ENCODE results near the gene CASP8. TPM values are rescaled to one million over a fixed set of nuclear protein-coding genes. Genes with fewer than 3 reads are reported as not detected.
"Not testable (repeated sequence)": the region's sequence is repeated elsewhere in the genome, so short reads cannot be mapped to it uniquely, and the experiment has no call there.

CASP8 gene
- total RNA-seq, 1 experiment from 2014 or later = 17.7 TPM

DNA sequence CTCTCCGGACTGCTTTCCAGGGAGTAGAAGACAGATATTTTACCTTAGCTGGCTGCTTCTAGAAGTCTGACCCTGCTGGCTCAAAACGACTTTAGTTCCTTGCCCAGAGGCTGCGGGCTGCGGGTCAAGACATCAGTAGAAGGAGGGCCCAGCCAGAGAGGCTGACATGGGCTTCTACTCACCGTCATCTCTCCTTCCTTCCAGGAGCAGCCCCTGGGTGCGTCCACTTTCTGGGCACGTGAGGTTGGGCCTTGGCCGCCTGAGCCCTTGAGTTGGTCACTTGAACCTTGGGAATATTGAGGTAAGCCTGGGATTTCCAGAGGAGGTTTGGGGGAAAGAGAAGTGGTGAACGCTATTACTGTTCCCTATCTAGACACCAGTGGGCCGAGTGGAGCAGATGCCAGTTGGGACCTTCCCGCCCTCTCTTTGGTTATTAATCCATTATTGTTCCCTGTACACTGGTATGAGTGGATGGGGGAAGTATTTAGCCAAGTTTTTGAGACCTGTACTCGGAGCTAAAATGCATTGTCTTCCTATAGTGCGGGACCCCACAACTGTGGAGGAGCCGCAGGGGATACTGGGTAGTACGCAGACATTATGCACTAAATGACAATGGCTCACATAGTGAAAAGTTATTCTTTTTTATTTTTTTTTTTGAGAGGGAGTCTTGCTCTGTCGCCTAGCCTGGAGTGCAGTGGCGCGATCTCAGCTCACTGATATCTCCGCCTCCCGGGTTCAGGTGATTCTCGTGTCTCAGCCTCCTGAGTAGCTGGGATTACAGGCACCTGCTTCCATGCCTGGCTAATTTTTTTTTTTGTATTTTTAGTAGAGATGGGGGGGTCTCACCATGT lies 26.3 kb upstream of the CASP8 start:
- H3K27ac ChIP-seq = peak overlapping the region; percentile 7; the same call in 1 of the 2 replicates
- H3K4me3 ChIP-seq = peak overlapping the region; percentile 33
- DNase-seq (ENCODE audit: low read depth in 1 of 2, low spot score in 2 of 2) = no peak

DNA sequence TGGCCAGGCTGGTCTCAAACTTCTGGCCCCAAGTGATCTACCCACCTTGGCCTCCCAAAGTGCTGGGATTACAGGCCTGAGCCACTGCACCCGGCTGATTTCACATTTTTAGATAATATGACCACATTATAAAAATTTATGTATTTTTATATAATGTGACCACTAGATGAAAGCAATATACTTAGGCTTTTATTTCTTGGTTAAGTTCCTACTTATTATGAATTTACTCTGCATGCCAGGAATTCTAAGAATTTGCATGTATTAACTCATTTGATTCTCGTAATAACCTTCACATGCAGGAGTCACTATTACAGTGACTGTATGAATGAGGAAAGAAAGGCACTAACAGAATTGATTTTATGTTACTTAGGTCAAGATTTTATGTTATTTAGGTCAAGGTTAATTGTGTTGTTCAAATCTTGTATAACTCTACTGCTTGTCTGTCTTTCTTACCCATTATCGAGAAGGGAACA lies 25.6 kb upstream of the CASP8 start:
- no peaks in the 10 kb centered on the region; the same call in 1 of the 2 replicates for H3K36me3 ChIP-seq
- H3K9me3 ChIP-seq (replicated peaks) = no peaks in the 10 kb centered on the region
- H3K4me1 ChIP-seq (replicated peaks) = peaks cover 29% of the 10 kb centered on the region
- DNase-seq (ENCODE audit: low read depth in 1 of 2, low spot score in 2 of 2) = no peak
- H3K27ac ChIP-seq = no peak overlapping the region
- no peaks in the 10 kb centered on the region for H3K27me3 ChIP-seq (replicated peaks)
- no peak overlapping the region for H3K4me3 ChIP-seq

More for the DNA sequence above, 26.3 kb upstream of the CASP8 start:
- Histone ChIP-seq H3K27me3 (replicated peaks) (no peaks in the 10 kb centered on the region), H3K9me3 (replicated peaks) (no peaks in the 10 kb centered on the region), H3K36me3 (no peaks in the 10 kb centered on the region; the same call in 1 of the 2 replicates), H3K4me1 (replicated peaks) (peaks cover 29% of the 10 kb centered on the region)

DNA sequence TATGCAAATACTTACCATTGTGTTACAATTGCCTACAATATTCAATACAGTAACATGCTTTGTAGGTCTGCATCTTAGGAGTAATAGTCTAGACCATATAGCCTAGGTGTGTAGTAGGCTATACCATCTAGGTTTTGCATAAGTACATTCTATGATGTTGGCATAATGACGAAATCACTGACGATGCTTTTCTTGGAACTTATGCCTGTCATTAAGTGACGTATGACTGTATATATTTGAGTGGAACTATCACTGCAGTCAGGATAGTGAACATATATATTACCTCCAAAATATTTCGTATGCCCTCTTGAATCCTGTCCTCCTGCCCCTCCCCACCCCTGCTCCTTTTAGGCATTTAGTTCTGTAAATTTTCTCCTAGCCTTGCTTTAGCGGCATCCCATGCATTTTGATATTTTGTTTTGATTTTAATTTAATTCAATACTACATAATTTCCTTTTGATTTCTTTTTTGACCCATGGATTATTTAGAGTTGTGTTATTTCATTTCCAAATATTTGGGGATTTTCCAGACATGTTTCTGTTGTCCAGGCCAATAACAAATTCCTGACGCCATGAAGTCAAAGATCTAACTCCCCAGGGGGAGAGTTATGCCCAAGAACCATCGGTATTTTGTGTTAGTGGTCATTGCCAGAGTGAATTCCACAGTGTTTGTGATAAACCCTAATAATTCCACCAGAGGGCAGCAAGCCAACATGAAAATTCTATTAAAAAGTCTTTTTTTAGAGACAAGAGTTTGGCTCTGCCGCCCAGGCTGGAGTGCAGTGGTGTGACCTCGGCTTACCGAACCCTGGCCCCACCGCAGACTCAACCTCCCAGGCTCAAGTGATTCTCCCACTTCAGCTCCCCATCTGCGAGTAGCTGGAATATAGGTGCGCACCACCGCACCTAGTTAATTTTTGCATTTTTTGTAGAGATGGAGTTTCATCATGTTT lies 24.2 kb upstream of the CASP8 start:
- peaks cover 6% of the 10 kb centered on the region; the same call in 1 of the 2 replicates for H3K36me3 ChIP-seq
- no peaks in the 10 kb centered on the region for H3K27me3 ChIP-seq (replicated peaks)
- no peak overlapping the region for H3K4me3 ChIP-seq
- DNase-seq (ENCODE audit: low read depth in 1 of 2, low spot score in 2 of 2) = peak; percentile 55 to 66
- H3K4me1 ChIP-seq (replicated peaks) = peaks cover 29% of the 10 kb centered on the region
- H3K27ac ChIP-seq = no peak overlapping the region
- H3K9me3 ChIP-seq (replicated peaks) = no peaks in the 10 kb centered on the region

DNA sequence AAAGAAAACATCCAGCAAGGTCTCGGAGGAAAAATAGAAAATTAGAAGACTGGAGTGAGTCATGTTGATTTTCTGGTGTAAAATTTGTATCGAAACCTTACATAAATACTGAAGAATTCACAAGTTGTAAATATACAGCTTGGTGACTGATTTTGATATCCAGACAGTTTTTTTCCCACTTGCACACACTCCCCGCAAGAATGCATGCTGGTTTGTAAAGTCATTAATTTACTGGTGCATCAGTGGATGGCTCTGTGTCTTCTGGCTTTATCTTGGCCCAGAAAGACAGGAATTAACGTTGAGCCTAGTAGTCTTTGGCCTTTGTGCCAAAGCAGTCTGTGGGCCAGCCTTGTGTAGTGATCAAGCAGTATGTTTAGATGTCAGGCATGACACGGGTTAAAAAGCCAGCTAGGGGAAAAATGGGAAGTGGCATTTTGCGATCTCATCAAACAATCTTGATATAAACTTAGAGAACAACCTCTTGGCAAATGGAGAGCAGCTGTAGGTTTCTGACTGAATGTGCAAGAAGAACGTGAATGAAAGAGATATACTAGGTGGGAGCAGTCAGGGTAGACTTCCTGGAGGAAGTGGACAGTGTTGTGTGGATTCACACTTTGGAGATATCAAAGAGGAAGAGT lies 22.7 kb upstream of the CASP8 start:
- no peak for DNase-seq (ENCODE audit: low read depth in 1 of 2, low spot score in 2 of 2)

DNA sequence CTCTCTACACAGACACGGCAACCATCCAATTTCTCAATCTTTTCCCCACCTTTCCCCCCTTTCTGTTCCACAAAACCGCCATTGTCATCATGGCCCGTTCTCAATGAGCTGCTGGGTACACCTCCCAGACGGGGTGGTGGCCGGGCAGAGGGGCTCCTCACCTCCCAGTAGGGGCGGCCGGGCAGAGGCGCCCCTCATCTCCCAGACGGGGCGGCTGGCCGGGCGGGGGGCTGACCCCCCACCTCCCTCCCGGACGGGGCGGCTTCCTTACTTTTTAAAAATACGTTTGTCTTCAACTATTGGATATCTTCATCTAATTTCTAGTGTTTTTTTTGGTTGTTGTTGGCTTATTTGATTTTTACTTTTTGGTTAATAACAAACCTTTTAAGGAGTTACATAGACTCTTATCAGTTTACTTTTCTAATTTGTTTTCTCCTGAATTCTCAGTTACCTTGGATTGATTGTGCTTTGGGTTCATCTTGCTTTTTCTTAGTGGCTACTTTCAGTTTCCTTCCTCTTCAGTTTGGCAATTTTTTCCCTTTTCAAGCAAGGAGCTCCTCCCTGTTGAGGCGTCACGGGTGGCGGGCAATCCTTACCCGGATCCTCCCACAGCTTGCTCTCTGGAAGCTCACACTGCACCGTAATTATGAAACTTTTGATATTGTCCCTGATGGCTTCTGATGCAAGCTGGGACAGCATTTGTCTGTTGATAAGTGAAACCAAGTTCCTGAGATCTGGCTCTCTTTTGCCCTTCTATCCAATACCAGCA lies 21.0 kb upstream of the CASP8 start:
- peaks cover 13% of the 10 kb centered on the region for H3K4me1 ChIP-seq (replicated peaks)
- not testable (repeated sequence) for H3K36me3 ChIP-seq; H3K4me3 ChIP-seq; H3K9me3 ChIP-seq (replicated peaks); H3K27ac ChIP-seq; H3K27me3 ChIP-seq (replicated peaks); DNase-seq (ENCODE audit: low read depth in 1 of 2, low spot score in 2 of 2)

More for the DNA sequence above, 22.7 kb upstream of the CASP8 start:
- peaks cover 23% of the 10 kb centered on the region for H3K4me1 ChIP-seq (replicated peaks)
- H3K9me3 ChIP-seq (replicated peaks) = no peaks in the 10 kb centered on the region
- H3K27ac ChIP-seq = no peak overlapping the region
- no peak overlapping the region for H3K4me3 ChIP-seq
- peaks cover 6% of the 10 kb centered on the region; the same call in 1 of the 2 replicates for H3K36me3 ChIP-seq
- no peaks in the 10 kb centered on the region for H3K27me3 ChIP-seq (replicated peaks)

DNA sequence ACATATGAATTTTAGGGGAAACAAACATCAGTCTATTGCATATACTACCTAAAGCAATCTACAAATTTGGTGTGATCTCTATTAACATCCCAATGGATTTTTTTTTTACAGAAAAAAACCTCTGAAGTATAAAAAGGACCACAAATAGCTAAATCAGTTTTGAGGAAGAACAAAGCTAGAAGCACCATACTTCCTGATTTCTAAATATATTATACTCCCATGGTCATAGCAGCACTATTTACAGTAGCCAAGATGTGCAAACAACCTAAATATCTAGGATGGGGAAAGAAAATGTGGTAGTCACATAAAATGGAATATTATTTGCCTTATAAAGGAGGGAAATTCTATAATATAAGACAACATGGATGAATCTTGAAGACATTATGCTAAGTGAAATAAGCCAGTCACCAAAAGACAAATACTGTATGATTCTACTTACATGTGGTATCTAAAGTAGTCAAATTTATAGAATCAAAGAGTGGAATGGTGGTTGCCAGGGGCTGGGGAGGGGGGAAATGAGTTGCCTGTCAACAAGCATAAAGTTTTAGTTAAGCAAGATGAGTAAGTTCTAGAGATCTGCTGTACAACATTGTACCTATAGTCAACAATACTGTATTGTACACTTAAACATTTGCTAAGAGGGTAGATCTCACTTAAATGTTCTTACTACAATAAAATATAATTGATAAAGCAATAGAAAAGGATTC lies 17.6 kb upstream of the CASP8 start:
- Histone ChIP-seq H3K36me3 (0 out of 2 replicates have a peak, but pooled peaks cover 6% of the 10 kb centered on the region), H3K9me3 (replicated peaks) (no peaks in the 10 kb centered on the region), H3K4me1 (replicated peaks) (no peaks in the 10 kb centered on the region), H3K27me3 (replicated peaks) (no peaks in the 10 kb centered on the region), H3K4me3 (no peak overlapping the region), H3K27ac (no peak overlapping the region)
- no peak for DNase-seq (ENCODE audit: low read depth in 1 of 2, low spot score in 2 of 2)

DNA sequence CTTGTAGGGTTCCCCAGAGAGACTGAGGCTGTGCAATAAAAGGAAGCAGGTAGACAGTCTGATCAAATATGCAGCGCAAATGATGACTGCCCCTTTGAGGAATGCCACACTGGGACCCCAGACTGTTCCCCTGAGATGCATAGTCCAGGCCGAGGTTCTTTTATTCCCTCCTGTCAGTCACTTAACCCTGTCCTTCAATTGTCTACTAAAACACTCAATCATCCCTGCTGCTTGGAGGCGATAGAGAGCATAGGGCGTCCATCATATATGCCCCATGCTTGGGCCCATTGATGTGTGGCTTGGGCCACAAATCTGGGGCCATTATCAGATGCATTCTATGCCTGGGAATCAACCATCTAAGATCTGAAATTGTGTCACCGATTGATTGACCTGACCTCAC lies 15.5 kb upstream of the CASP8 start:
- Histone ChIP-seq H3K4me3 (no peak overlapping the region), H3K36me3 (0 out of 2 replicates have a peak, but pooled peaks cover 6% of the 10 kb centered on the region), H3K27me3 (replicated peaks) (no peaks in the 10 kb centered on the region), H3K4me1 (replicated peaks) (no peaks in the 10 kb centered on the region), H3K27ac (no peak overlapping the region), H3K9me3 (replicated peaks) (no peaks in the 10 kb centered on the region)
- DNase-seq (ENCODE audit: low read depth in 1 of 2, low spot score in 2 of 2) = no peak

DNA sequence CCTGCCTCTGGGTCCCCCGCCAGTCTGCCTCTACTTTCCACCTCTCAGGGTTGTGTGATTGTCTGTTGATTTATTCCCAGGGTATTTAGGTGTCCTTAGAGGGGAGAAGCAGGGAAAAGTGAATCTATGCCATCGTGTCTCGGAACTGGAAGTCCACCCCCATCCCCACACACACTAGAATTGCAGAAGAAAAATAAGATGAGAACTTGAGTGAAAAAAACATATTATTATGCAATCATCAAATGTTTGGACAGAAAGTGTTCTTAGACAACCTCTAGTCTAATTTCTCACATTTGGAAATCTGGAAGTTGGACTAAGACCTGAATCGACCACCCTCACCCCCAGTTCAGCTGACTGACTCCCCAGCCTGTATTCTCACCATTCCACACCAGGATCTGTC lies 14.1 kb upstream of the CASP8 start:
- no peak overlapping the region for H3K27ac ChIP-seq

DNA sequence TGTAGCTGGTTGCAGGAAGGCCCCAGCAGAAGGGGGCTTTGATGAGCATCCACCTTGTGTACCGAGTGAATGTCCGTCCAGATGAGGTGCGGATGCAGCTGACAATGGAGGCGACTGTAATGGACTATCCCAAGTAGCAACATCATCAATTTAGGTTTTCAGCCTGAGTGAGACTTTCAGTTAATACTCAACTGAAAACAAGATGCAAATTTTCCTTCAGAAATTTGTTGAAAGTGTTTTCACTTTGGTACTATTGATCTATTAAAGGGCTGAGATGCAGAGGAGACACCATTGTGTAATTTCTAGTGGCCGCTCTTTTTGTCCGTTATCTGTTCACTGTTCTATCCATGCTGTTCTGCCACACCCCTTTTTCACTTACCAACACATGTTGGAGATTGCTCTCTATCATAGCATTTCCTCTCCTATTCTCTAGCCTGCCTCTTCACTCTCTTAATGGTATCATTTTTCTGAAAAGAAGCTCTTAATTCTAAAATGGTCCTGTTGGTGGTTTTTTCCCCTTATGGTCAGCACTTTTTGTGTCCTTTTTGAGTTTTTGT lies 12.0 kb upstream of the CASP8 start:
- Histone ChIP-seq H3K27me3 (replicated peaks) (no peaks in the 10 kb centered on the region), H3K4me3 (no peak overlapping the region), H3K9me3 (replicated peaks) (no peaks in the 10 kb centered on the region), H3K36me3 (no peaks in the 10 kb centered on the region), H3K4me1 (replicated peaks) (no peaks in the 10 kb centered on the region), H3K27ac (no peak overlapping the region)
- DNase-seq (ENCODE audit: low read depth in 1 of 2, low spot score in 2 of 2) = no peak

More for the DNA sequence above, 14.1 kb upstream of the CASP8 start:
- no peak for DNase-seq (ENCODE audit: low read depth in 1 of 2, low spot score in 2 of 2)
- Histone ChIP-seq H3K9me3 (replicated peaks) (no peaks in the 10 kb centered on the region), H3K27me3 (replicated peaks) (no peaks in the 10 kb centered on the region), H3K4me1 (replicated peaks) (no peaks in the 10 kb centered on the region), H3K36me3 (no peaks in the 10 kb centered on the region), H3K4me3 (no peak overlapping the region)

DNA sequence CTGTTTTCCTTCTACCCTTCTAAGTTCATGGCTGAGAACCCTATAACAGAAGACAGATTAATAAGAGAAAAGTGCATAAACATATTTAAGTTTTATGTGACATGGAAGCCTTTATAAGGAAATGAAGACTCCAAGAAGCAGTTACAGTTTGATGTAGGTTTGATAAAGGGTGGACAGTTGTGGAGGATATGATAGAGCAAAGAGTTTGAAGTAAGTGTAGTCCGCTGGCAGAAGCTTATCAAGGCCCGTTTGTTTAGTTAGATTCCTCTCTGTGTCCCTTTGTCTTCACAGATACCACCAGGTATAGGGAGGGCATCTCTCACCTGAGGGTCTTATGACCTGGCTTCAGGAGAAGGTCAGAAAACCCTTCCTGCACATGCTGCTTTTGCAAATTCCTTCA lies 10.4 kb upstream of the CASP8 start:
- no peak overlapping the region for H3K4me3 ChIP-seq
- no peak overlapping the region for H3K27ac ChIP-seq
- peaks cover 10% of the 10 kb centered on the region for H3K4me1 ChIP-seq (replicated peaks)
- H3K9me3 ChIP-seq (replicated peaks) = no peaks in the 10 kb centered on the region
- DNase-seq (ENCODE audit: low read depth in 1 of 2, low spot score in 2 of 2) = no peak
- H3K27me3 ChIP-seq (replicated peaks) = no peaks in the 10 kb centered on the region
- H3K36me3 ChIP-seq = no peaks in the 10 kb centered on the region

DNA sequence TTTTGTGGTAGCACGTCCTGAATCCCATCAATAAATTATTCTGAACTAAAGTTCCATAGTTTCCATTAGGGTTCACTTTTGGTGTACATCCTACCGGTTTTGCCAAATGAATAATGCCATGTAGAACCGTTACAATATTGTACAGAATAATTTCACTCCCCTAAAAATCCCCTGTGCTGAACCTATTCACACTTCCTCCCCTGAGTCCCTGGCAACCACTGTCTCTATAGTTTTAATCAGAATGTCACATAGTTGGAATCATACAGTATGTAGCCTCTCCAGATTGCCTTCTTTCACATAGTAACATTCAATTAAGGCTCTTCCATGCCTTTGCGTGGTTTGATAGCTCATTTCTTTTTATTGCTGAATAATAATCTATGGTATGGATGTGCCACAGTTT lies 9.6 kb upstream of the CASP8 start:
- Histone ChIP-seq H3K9me3 (replicated peaks) (no peaks in the 10 kb centered on the region), H3K4me3 (no peak overlapping the region), H3K36me3 (no peaks in the 10 kb centered on the region), H3K27me3 (replicated peaks) (no peaks in the 10 kb centered on the region), H3K27ac (no peak overlapping the region), H3K4me1 (replicated peaks) (peaks cover 12% of the 10 kb centered on the region)
- no peak for DNase-seq (ENCODE audit: low read depth in 1 of 2, low spot score in 2 of 2)

DNA sequence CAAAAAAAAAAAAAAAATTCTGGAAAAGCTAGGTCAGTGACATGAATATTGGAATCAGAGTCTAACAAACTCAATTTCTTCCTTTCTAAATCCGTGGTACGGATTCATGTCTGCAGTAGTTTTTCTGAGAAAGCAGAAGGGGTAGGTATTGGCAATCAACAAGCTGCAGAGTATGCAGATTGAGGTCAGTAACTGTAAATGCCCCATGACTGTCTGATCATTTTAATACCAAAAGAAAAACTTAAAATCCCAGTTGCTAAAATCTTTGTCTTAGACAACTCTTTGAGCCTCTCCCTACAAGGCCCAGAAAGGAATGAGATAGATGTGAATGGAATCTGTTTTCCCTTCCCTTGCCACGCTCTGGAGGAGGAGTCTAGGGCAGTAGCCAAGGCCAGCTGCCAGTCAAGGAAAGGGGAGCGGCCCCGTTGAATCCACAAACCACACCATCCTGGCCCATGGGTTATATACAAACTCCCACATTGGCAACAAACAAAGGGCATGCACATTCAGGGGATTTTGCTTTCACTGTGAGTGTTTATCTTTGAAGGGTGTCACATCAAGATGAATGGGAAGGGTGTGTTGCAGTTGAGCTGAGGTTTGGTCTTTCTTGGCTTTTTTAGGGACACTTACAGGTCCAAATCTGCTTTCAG lies 6.1 kb upstream of the CASP8 start:
- Histone ChIP-seq H3K4me1 (replicated peaks) (peaks cover 28% of the 10 kb centered on the region), H3K4me3 (no peak overlapping the region), H3K27ac (no peak overlapping the region), H3K9me3 (replicated peaks) (no peaks in the 10 kb centered on the region), H3K27me3 (replicated peaks) (no peaks in the 10 kb centered on the region), H3K36me3 (no peaks in the 10 kb centered on the region)
- peak; percentile 79 to 84 for DNase-seq (ENCODE audit: low read depth in 1 of 2, low spot score in 2 of 2)

Measured in SJSA1 (cell line).